Neuronal stem cell (in vitro differentiated cells): ENCODE measurements around the gene NFE2L3.

ENCODE experiments used
- DNase-seq: peaks from one replicate; pipeline ENCODE4 v3.0.0-alpha.2; 2013; ENCODE audit warnings: low spot score
- H2AFZ ChIP-seq: one replicate; pipeline ENCODE4 v1.6.1; 2013; ENCODE audit warnings: mild to moderate bottlenecking, low read length, inconsistent platforms
- H2AK5ac ChIP-seq: 2 replicates; pipeline ENCODE4 v1.6.1; 2013; ENCODE audit warnings: low read depth, mild to moderate bottlenecking, inconsistent platforms, low read length, moderate library complexity, mixed read lengths
- H2BK120ac ChIP-seq: 2 replicates; pipeline ENCODE4 v1.6.1; 2013; ENCODE audit warnings: low read depth, mild to moderate bottlenecking, inconsistent platforms, low read length, moderate library complexity, mixed read lengths
- H2BK12ac ChIP-seq: one replicate; pipeline ENCODE4 v1.6.1; 2013; ENCODE audit warnings: low read length, inconsistent platforms
- H2BK15ac ChIP-seq: 2 replicates; pipeline ENCODE4 v1.6.1; 2013; ENCODE audit warnings: mild to moderate bottlenecking, low read length, inconsistent platforms, mixed read lengths
- H2BK5ac ChIP-seq: one replicate; pipeline ENCODE4 v1.6.1; 2013; ENCODE audit warnings: inconsistent platforms, mild to moderate bottlenecking, low read length, moderate library complexity
- H3K14ac ChIP-seq: one replicate; pipeline ENCODE4 v1.6.1; 2013; ENCODE audit warnings: low read length, inconsistent platforms
- H3K18ac ChIP-seq: 2 replicates; pipeline ENCODE4 v1.6.1; 2013; ENCODE audit warnings: low read length, inconsistent platforms
- H3K23ac ChIP-seq: 2 replicates; pipeline ENCODE4 v1.6.1; 2013; ENCODE audit warnings: low read depth, mild to moderate bottlenecking, mixed read lengths, low read length, inconsistent platforms; ENCODE audit not compliant: poor library complexity
- H3K27ac ChIP-seq: replicated peaks from 3 replicates; pipeline ENCODE4 v1.5.1; 2013; ENCODE audit warnings: low read length, inconsistent platforms
- H3K27me3 ChIP-seq, 3 experiments: 2 replicates each; pipeline ENCODE4 v1.6.1; 2013; ENCODE audit warnings: low read length in 3 of 3, mild to moderate bottlenecking in 2 of 3, inconsistent platforms in 1 of 3, low read depth in 1 of 3, mixed read lengths in 1 of 3, moderate library complexity in 1 of 3; ENCODE audit not compliant: control insufficient read depth in 3 of 3, insufficient read depth in 3 of 3
- H3K36me3 ChIP-seq, 2 donors: replicated peaks in 1 of 2; 2 replicates each; pipeline ENCODE4 v1.6.1; 2013; ENCODE audit warnings: low read length in 2 of 2; ENCODE audit not compliant: control insufficient read depth in 2 of 2, insufficient read depth in 2 of 2
- H3K4ac ChIP-seq: 2 replicates; pipeline ENCODE4 v1.6.1; 2013; ENCODE audit warnings: inconsistent platforms, mild to moderate bottlenecking, low read length, moderate library complexity
- H3K4me1 ChIP-seq, 2 donors: 1 replicate in 1 of 2; 2 replicates in 1 of 2; pipeline ENCODE4 v1.6.1; 2013; ENCODE audit warnings: low read length in 2 of 2, low read depth in 1 of 2; ENCODE audit not compliant: control insufficient read depth in 2 of 2, insufficient read depth in 1 of 2
- H3K4me2 ChIP-seq: one replicate; pipeline ENCODE4 v1.6.1; 2013; ENCODE audit warnings: mild to moderate bottlenecking, low read length, inconsistent platforms; ENCODE audit not compliant: insufficient read depth, poor library complexity, severe bottlenecking
- H3K4me3 ChIP-seq, 2 donors: 2 replicates each; pipeline ENCODE4 v1.5.1; 2013; ENCODE audit warnings: low read length in 2 of 2, mild to moderate bottlenecking in 2 of 2, inconsistent platforms in 1 of 2, moderate library complexity in 1 of 2
- H3K79me1 ChIP-seq: one replicate; pipeline ENCODE4 v1.6.1; 2013; ENCODE audit warnings: low read depth, mild to moderate bottlenecking, inconsistent platforms, low read length, moderate library complexity
- H3K9ac ChIP-seq: one replicate; pipeline ENCODE4 v1.6.1; 2013; ENCODE audit warnings: mild to moderate bottlenecking, low read depth, low read length, inconsistent platforms; ENCODE audit not compliant: poor library complexity
- H3K9me3 ChIP-seq, 2 donors: replicated peaks in 1 of 2; 2 replicates each; pipeline versions ENCODE3 to v1.6.1; 2013; ENCODE audit warnings: low read length in 2 of 2, mild to moderate bottlenecking in 2 of 2, inconsistent platforms in 1 of 2, low read depth in 1 of 2, mixed read lengths in 1 of 2, moderate library complexity in 1 of 2; ENCODE audit not compliant: control insufficient read depth in 2 of 2, insufficient read depth in 1 of 2
- H4K8ac ChIP-seq: one replicate; pipeline ENCODE4 v1.6.1; 2013; ENCODE audit warnings: low read depth, mild to moderate bottlenecking, inconsistent platforms, low read length, moderate library complexity
- H4K91ac ChIP-seq: one replicate; pipeline ENCODE4 v1.6.1; 2013; ENCODE audit warnings: low read length, low read depth, mild to moderate bottlenecking, inconsistent platforms; ENCODE audit not compliant: poor library complexity
- WGBS, 2 donors: extraction: QIAGEN DNeasy Blood & Tissue Kit; methylation state at CpG; one replicate each; pipeline ENCODE4 v1.1.7; 2013; ENCODE audit warnings: missing lambda C conversion rate in 2 of 2, mixed read lengths in 1 of 2; ENCODE audit not compliant: insufficient read length in 2 of 2, insufficient replicate concordance in 1 of 2; ENCODE audit errors: extremely low coverage in 2 of 2; 5-methylcytosine and 5-hydroxymethylcytosine counted together

Gene NFE2L3

GRCh38 chr7:26200444-26201246 lies 48.6 kb downstream of the NFE2L3 start, which contains the start of gene HNRNPA2B1:
TSS of gene HNRNPA2B1 (minus strand) at chr7:26200746. CDS start at chr7:26200577, 169 bp downstream.
- Histone ChIP-seq H2BK15ac (peak within 1 kb of the TSS; percentile 88), H3K9me3 (no peaks in the 10 kb centered on the region), H3K4me3 (peak within 1 kb of the TSS; percentile 85 to 94), H2AK5ac (peak within 1 kb of the TSS; percentile 98), H3K4me2 (peak within 1 kb of the TSS; percentile 82), H4K91ac (peak within 1 kb of the TSS; percentile 99), H3K36me3 (peaks cover 8 to 69% of the 10 kb centered on the region in 2 donors), H3K27me3 (no peaks in the 10 kb centered on the region), H2AFZ (peak within 1 kb of the TSS; percentile 87), H3K9ac (peak within 1 kb of the TSS; percentile 97), H3K14ac (peak within 1 kb of the TSS; percentile 99), H2BK5ac (peak within 1 kb of the TSS; percentile 100), H3K4ac (peak within 1 kb of the TSS; percentile 71), H3K4me1 (peaks cover 2 to 13% of the 10 kb centered on the region in 2 donors), H3K18ac (peak within 1 kb of the TSS; percentile 100), H3K23ac (peak within 1 kb of the TSS; percentile 98), H4K8ac (peak within 1 kb of the TSS; percentile 52), H3K79me1 (peaks cover 5% of the 10 kb centered on the region), H3K27ac (peak within 1 kb of the TSS; percentile 100), H2BK12ac (no peak within 1 kb of the TSS), H2BK120ac (peak within 1 kb of the TSS; percentile 94)
- no CpG with 5 or more reads among the region's 71 CpGs for WGBS, 2 donors
- peak; percentile 98 for DNase-seq

DNA sequence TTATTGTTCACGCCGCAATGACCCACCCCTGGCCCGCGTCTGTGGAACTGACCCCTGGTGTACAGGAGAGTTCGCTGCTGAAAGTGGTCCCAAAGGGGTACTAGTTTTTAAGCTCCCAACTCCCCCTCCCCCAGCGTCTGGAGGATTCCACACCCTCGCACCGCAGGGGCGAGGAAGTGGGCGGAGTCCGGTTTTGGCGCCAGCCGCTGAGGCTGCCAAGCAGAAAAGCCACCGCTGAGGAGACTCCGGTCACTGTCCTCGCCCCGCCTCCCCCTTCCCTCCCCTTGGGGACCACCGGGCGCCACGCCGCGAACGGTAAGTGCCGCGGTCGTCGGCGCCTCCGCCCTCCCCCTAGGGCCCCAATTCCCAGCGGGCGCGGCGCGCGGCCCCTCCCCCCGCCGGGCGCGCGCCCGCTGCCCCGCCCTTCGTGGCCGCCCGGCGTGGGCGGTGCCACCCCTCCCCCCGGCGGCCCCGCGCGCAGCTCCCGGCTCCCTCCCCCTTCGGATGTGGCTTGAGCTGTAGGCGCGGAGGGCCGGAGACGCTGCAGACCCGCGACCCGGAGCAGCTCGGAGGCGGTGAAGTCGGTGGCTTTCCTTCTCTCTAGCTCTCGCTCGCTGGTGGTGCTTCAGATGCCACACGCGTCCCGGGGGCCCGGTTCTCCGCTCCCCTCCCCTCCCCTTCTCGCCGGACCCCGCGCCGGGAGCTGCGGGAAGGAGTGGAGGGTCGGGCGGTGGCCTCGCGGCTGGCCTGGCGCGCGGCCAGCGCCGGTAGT lies 49.4 kb downstream of the NFE2L3 start, which contains the start of gene CBX3:
TSS of gene CBX3 (plus strand) at position 499 of the 772 bp plus-strand sequence. CDS start 1,254 bp downstream, outside the sequence.
- H2BK120ac ChIP-seq: peak within 1 kb of the TSS; percentile 99
- H3K9ac ChIP-seq: peak within 1 kb of the TSS; percentile 98
- H4K91ac ChIP-seq: peak within 1 kb of the TSS; percentile 99
- peak within 1 kb of the TSS; percentile 85 to 94 for H3K4me3 ChIP-seq
- H3K4me1 ChIP-seq: peaks cover 3 to 5% of the 10 kb centered on the region in 2 donors
- peak within 1 kb of the TSS; percentile 100 for H3K18ac ChIP-seq
- peak within 1 kb of the TSS; percentile 98 for H2AK5ac ChIP-seq
- peak within 1 kb of the TSS; percentile 99 for H3K14ac ChIP-seq
- H3K4ac ChIP-seq: peak within 1 kb of the TSS; percentile 99
- H3K4me2 ChIP-seq: peak within 1 kb of the TSS; percentile 82
- peaks cover 6 to 69% of the 10 kb centered on the region in 2 donors for H3K36me3 ChIP-seq
- H4K8ac ChIP-seq: no peak within 1 kb of the TSS
- DNase-seq: peak; percentile 94
- peak within 1 kb of the TSS; percentile 87 for H2AFZ ChIP-seq
- peak within 1 kb of the TSS; percentile 100 for H3K27ac ChIP-seq
- H3K27me3 ChIP-seq: no peaks in the 10 kb centered on the region
- H2BK15ac ChIP-seq: peak within 1 kb of the TSS; percentile 98
- peak within 1 kb of the TSS; percentile 100 for H2BK5ac ChIP-seq
- WGBS, 2 donors: no CpG with 5 or more reads among the region's 86 CpGs
- peak within 1 kb of the TSS; percentile 98 for H3K23ac ChIP-seq
- no peaks in the 10 kb centered on the region for H3K9me3 ChIP-seq
- peaks cover 5% of the 10 kb centered on the region for H3K79me1 ChIP-seq
- H2BK12ac ChIP-seq: peak within 1 kb of the TSS; percentile 73

DNA sequence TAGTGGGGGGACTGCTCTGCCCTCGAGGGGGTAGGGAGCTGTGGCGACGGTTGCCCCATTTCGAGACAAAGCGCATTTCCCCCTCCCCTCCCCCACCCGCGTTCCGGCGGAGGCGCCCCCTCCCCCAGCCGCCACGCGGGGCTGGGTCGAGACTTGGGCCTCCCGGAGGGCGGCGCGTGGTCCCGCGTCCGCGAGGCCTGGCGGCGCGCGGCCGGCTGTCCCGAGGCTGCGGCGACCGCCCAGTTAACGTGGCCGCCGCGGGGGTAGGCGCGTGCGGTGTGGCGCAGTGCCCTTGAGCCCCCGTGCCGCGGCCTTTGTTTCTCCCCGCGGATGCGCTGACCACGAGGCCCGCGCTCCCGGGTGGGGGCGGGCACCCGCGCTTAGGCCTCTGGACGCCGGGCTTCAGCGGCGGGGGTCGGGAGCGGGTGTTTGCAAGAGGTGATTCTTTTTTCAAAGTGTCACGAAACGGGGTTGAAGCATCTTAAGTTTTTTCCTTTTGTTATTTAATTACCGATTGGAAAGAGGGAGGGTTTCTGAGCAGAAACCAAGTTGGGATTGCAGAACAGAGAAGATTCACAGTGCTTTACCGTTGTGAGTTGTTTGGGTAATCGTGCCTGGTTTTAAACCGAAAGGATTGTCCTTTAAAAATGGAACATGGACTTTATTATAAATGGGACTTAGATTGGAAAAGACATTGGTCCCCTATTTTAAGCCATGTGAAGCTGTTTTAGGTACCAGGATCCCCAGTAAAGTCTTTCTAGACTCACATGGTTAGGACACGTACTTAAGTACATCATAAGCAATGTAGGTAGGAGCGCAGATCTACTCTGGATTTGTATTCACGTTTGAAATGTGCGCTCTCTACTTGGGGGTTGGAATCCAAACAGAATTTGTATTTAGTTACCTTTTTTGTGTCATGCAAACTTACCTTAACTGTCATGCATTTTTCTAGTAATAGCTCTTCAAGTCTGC lies 50.3 kb downstream of the NFE2L3 start:
- peak overlapping the region; percentile 85 to 94 for H3K4me3 ChIP-seq
- H2BK120ac ChIP-seq: peak overlapping the region; percentile 99
- H3K4me1 ChIP-seq: peaks cover 0 to 3% of the 10 kb centered on the region in 2 donors
- no peak overlapping the region for H4K91ac ChIP-seq
- no CpG with 5 or more reads among the region's 68 CpGs for WGBS, 2 donors
- peak overlapping the region; percentile 56 for H3K4me2 ChIP-seq
- peak overlapping the region; percentile 73 for H2BK12ac ChIP-seq
- H3K9ac ChIP-seq: peak overlapping the region; percentile 98
- DNase-seq: no peak
- peak overlapping the region; percentile 100 for H3K27ac ChIP-seq
- peak overlapping the region; percentile 100 for H3K18ac ChIP-seq
- H3K14ac ChIP-seq: peak overlapping the region; percentile 99
- no peaks in the 10 kb centered on the region for H3K27me3 ChIP-seq
- H2BK15ac ChIP-seq: peak overlapping the region; percentile 98
- H4K8ac ChIP-seq: no peak overlapping the region
- H3K9me3 ChIP-seq: no peaks in the 10 kb centered on the region
- H3K4ac ChIP-seq: peak overlapping the region; percentile 99
- peak overlapping the region; percentile 76 for H2AFZ ChIP-seq
- H2BK5ac ChIP-seq: peak overlapping the region; percentile 100
- peaks cover 5% of the 10 kb centered on the region for H3K79me1 ChIP-seq
- H2AK5ac ChIP-seq: peak overlapping the region; percentile 98
- peaks cover 6 to 69% of the 10 kb centered on the region in 2 donors for H3K36me3 ChIP-seq
- peak overlapping the region; percentile 98 for H3K23ac ChIP-seq
